Lower leg skin (tissue), 3 donors: Measurements from ENCODE around the gene EGFL8.

Experiments
- POLR2A ChIP-seq, 2 donors: fragments of 450-650 bp; IDR thresholded peaks; one replicate each; pipeline ENCODE4 v1.6.1; 2016 to 2017; ENCODE audit warnings: antibody characterized with exemption in 2 of 2, mild to moderate bottlenecking in 1 of 2, moderate library complexity in 1 of 2
- TF ChIP-seq, protein P1 (sequence below), 3 donors: fragments of 450-650 bp; IDR thresholded peaks; one replicate each; pipeline ENCODE4 v1.5.1; 2016; ENCODE audit warnings: antibody characterized with exemption in 3 of 3, mild to moderate bottlenecking in 3 of 3, moderate library complexity in 2 of 3

DNA sequence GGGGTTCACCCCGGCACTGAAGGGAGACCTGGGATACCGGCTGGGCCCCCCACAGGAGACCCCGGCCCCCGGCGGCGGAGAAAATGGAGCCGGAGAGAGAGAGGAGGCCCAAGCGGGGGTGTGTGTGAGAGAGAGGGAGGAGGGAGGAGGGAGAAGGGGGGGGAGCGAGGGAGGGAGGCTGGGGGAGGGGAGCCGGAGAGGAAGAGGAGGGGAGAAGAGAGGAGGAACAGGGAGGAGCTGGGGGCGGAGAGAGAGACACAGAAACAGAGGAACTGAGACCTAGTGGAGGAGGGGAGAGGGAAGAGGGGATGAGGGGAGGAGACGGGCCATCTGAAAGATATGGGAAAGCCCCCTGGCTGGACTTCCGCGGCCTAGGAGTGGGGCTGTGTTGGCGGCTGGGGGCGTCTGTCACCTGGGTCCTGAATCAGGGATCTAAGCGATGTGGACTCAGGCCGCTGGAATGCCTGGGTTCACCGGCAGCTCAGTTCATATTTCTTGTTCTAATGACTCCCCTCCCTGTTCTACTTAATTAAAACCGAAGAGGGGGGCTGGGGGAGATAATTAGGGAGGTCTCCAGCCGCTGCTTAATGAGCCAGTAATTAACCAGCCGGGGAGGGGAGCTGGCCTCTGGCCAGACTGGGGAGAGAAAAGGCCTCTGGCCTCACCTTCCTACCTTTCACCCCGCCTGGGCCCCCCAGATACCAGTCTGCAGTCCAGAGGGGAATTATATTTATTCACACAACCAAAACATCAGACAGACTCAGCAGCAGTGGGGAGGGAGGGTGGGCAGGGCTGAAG is 25.9 kb downstream of the EGFL8 start, which contains the start of gene PBX2:
- TF ChIP-seq, protein P1, sequence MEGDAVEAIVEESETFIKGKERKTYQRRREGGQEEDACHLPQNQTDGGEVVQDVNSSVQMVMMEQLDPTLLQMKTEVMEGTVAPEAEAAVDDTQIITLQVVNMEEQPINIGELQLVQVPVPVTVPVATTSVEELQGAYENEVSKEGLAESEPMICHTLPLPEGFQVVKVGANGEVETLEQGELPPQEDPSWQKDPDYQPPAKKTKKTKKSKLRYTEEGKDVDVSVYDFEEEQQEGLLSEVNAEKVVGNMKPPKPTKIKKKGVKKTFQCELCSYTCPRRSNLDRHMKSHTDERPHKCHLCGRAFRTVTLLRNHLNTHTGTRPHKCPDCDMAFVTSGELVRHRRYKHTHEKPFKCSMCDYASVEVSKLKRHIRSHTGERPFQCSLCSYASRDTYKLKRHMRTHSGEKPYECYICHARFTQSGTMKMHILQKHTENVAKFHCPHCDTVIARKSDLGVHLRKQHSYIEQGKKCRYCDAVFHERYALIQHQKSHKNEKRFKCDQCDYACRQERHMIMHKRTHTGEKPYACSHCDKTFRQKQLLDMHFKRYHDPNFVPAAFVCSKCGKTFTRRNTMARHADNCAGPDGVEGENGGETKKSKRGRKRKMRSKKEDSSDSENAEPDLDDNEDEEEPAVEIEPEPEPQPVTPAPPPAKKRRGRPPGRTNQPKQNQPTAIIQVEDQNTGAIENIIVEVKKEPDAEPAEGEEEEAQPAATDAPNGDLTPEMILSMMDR (IDR thresholded peaks at IDR 0.05) = no peak
- peak in 1 of 2 donors; percentile 69 for TF ChIP-seq POLR2A (IDR thresholded peaks at IDR 0.05)
